Measurements from ENCODE around the gene TARBP1.

TARBP1 gene

GRCh38 chr1:234469376-234469775 lies 9.6 kb downstream of the TARBP1 start:
- no peak for DNase-seq (ENCODE audit: low read depth)
- no peak overlapping the region for H3K4me3 ChIP-seq (ENCODE audit: low read length)
- no peak for TF ChIP-seq CTCF (conservative IDR thresholded peaks at IDR 0.05; ENCODE audit: low read length)

- TF ChIP-seq CTCF (conservative IDR thresholded peaks at IDR 0.05; ENCODE audit: low read length): no peak
- no peak overlapping the region for H3K4me3 ChIP-seq (ENCODE audit: low read length)
- DNase-seq (ENCODE audit: low read depth): no peak
These were observed 10.4 kb downstream of the TARBP1 start for GRCh38 chr1:234468580-234468979.

- TF ChIP-seq CTCF (conservative IDR thresholded peaks at IDR 0.05; ENCODE audit: low read length): no peak
- no peak overlapping the region for H3K4me3 ChIP-seq (ENCODE audit: low read length)
- DNase-seq (ENCODE audit: low read depth): no peak
These were observed 11.2 kb downstream of the TARBP1 start for GRCh38 chr1:234467821-234468220.

- DNase-seq (ENCODE audit: low read depth): no peak
- no peak for TF ChIP-seq CTCF (conservative IDR thresholded peaks at IDR 0.05; ENCODE audit: low read length)
- no peak overlapping the region for H3K4me3 ChIP-seq (ENCODE audit: low read length)
These were observed 12.0 kb downstream of the TARBP1 start for GRCh38 chr1:234466945-234467344.

GRCh38 chr1:234463749-234464148 lies 15.2 kb downstream of the TARBP1 start:
- DNase-seq (ENCODE audit: low read depth): no peak
- H3K4me3 ChIP-seq (ENCODE audit: low read length): no peak overlapping the region
- no peak for TF ChIP-seq CTCF (conservative IDR thresholded peaks at IDR 0.05; ENCODE audit: low read length)

GRCh38 chr1:234460652-234461051 lies 18.3 kb downstream of the TARBP1 start:
- DNase-seq (ENCODE audit: low read depth): no peak
- no peak overlapping the region for H3K4me3 ChIP-seq (ENCODE audit: low read length)
- no peak for TF ChIP-seq CTCF (conservative IDR thresholded peaks at IDR 0.05; ENCODE audit: low read length)

GRCh38 chr1:234458352-234459017 lies 20.5 kb downstream of the TARBP1 start:
- H3K4me3 ChIP-seq (ENCODE audit: low read length): no peak overlapping the region
- no peak for DNase-seq (ENCODE audit: low read depth)
- TF ChIP-seq CTCF (conservative IDR thresholded peaks at IDR 0.05; ENCODE audit: low read length): no peak

Data from AG10803 (cell line).